GM19455 (cell line): Measurements from ENCODE around the gene CLEC18B.
"Not testable (repeated sequence)": the region's sequence is repeated elsewhere in the genome, so short reads cannot be mapped to it uniquely, and the experiment has no call there.

Source experiments
- ATAC-seq: cut with Tn5 transposase; IDR thresholded peaks from one replicate; pipeline ENCODE4 v1.9.1; 2021; ENCODE audit not compliant: unreplicated experiment

CLEC18B gene

DNA sequence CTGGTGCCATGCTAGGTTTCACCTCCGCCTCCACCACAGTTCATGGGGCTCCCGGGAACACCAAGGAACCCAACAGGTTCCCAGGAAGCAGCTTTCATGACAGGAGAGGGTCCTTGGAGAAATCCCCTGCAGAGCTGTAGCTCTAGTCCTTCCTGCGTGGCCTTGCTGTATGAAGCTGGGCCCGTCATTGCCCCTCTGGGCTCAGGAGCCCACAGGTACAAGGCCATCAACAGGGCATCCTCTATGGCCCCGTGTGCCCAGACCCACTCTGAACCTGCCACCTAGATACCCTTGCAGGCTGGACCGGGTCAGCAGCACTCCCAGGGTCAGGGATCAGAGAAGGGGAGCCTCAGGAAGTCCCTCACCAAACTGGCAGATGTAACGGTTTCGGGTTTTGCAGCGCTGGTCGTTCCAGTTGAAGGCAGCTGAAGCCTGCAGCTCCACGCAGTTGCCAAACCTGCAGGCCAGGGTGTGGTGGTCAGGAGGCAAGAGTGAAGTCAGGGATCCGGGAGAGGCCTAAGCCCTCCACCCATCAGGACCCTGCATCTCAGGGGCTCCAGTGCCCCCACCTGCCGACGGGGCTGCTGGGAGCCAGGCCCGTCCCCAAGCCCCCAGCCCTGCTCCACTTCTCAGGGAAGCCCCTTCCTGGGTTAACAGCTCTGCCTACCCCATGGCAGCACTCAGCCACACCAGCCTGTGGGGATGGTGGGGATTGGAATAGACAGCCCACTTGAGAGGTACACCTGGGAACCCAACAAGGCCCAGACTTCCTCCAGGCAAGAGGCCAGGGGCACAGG, 11.9 kb downstream of the CLEC18B start:
- not testable (repeated sequence) for ATAC-seq

DNA sequence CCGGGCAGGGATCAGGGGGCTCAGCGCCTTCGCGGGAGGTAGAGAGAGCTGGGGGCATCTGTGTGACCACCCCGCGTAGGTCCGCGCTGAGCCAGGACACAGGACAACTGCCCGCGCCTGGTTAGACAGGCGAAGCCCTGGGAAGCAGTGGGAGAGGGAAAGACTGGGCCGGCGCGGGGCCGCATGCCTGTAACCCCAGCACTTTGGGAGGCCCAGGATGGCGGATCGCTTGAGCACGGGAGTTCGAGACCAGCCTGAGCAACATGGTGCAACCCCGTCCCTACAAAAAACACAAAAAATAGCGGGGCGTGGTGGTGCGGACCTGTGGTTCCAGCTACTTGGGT, 13.9 kb downstream of the CLEC18B start:
- ATAC-seq = not testable (repeated sequence)

DNA sequence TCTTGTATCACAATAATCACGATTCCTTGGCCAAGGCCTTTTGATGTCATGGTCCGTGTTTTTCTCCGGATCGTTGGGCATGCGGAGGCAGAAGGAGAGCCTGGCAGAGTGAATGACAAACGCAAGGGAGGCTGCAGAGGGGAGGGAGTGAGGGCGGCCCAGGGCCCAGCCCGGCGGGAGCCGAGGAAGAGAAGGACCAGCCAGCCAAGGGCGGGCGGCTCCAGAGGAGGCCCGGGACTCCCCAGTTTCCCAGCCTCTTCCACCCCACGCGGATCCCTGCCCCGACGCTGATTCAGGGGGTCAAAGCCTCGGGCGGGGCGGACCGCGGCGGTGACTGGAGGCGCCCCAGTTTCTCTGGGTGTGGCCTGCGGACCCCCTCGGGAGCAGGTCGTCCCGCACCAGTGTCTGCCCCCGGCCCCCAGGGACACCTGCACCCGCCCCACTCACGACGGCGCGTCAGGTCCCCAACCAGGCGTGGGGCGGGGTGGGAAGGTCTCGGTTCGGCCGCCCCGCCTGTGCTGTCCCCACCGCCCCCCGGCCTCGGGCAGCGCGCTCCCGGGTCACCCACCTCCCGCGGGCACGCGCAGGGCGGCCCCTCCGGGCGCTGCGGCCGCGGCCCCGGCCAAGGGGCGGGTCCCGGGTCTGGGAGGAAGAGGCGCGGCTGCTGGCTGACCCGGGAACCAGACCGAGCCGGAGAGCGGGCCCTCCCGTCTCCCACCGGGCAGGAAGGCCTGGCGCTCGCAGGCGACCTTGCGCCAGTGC, 14.5 kb downstream of the CLEC18B start:
- ATAC-seq = not testable (repeated sequence)

DNA sequence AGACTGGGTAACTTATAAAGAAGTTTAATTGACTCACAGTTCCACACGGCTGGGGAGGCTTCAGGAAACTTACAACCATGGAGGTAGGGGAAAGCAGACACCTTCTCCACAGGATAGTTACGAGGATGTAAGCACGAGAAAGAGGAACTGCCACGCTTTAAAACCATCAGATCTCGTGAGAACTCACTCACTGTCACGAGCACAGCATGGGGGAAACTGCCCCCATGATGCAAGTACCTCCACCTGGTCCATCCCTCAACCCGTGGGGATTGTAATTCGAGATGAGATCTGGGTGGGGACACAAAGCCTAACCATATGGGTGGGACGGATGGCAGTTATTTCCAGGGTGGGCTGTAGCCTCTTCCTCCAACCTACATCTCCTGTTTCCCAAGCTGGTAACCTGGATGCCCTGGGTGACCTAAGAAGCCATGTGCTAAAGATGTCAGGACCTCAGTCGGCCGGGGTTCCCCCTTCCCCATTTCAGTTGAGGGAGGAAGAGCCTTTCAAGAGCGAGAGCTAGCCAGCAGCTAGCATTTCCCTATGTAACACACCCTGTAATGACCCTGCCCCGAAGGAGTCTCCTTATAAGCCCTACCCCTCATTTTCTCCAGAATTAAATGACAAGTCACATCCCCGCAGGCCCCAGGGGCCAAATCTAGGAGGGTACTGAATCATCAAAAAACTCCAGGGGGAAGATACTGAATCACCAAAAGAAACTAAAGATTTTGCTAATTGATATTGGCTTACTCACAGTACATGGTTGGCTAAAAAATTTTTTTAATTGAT, 16.9 kb downstream of the CLEC18B start:
- not testable (repeated sequence) for ATAC-seq

DNA sequence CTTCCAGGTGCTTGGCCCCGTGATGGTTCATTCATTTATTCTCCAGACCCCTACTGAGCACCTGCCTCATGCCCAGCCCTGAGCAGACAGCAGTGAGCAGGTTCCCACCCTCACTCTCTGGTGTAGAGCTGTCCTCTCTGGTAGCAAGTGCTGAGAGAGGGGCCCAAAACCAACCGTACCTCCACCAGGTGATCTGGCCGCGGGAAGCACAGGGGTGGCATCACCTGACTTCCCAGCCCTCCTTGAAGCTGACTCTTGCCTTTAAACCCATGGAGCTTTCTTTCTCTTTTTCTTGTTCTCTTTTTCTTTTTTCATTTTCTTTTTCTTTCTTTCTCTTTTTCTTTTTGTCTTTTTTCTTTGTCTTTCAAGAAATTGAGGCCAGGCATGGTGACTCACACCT, 21.0 kb downstream of the CLEC18B start:
- ATAC-seq = not testable (repeated sequence)

DNA sequence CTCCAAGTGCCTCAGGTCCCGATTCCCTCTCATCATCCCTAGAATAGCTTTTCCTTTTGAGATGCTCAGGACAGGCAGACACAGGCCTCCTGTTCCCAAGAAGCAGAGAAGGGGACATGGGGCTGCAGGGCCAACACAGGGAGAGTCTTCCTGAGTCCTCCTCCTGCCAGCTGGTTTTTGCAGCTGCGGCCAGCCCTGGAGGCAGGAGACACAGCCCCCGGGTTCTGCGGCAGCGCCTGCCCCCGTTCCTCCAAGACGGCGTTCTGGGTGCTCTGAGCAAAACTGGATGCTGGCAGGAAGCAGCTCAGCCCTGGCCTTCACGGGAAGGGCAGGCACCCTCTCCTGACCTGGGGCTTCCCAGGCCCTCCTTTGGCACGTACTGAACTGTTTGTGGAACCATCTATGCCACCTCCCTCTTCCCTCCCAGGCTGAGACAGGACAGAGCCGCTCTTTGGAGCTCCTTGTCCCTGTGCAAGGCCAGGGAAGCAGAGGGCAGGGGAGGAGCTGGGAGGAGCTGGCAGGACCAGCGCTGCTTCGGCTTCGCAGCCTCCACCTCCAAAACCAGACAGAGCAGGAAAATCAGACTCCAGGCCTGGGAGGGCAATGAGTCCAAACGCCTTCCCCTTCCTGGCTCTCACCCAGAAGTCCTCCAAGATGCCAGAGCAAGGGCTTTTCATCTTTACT, 22.9 kb downstream of the CLEC18B start:
- ATAC-seq = not testable (repeated sequence)

DNA sequence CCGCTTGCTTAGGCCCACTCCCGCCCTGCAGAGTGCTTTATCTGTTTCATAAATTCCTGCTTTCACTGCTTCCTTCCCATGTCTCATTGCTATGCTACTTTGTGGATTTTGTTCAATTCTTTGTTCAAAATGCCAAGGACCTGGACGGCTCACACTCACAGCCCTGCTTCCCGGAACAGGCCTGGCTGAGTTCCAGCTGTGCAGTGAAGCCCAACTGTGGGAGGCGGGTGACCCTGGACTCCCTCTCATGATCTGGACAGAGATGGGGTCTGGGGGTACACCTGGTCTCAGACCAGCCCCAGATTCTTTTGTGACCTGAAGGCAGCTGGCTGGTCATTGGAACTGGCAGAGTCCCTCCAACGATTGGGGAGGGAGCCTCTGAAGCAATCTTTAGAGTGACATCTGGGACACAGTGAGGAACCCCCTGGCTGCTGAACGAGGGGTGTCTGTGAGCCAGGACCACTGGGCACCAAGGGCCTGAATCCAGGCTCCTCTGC, 24.7 kb downstream of the CLEC18B start:
- not testable (repeated sequence) for ATAC-seq

DNA sequence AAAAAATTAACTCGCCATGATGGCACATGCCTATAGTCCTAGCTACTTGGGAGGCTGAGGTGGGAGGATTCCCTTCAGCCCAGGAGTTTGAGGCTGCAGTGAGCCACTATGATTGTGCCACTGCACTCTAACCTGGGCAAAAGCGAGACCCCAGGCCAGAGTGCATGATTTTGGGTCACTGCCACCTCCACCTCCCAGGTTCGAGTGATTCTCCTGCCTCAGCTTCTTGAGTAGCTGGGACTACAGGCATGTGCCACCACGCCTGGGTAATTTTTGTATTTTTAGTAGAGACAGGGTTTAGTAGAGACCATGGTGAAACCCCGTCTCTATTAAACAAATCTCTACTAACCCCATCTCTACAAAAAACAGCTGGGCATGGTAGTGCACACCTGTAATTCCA, 26.7 kb downstream of the CLEC18B start:
- ATAC-seq = not testable (repeated sequence)

DNA sequence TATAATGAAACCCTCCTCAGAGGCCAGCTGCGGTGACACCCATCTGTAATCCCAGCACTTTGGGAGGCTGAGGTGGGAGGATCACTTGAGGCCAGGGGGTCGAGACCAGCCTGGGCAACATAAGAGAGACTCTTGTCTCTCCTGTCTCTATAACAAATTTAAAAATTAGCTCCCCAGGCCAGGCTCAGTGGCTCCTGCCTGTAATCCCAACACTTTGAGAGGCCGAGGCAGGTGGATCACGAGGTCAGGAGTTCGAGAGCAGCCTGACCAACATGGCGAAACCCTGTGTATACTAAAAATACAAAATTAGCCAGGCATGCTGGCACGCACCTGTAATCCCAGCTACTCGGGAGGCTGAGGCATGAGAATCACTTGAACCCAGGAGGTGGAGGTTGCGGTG, 27.1 kb downstream of the CLEC18B start:
- not testable (repeated sequence) for ATAC-seq

DNA sequence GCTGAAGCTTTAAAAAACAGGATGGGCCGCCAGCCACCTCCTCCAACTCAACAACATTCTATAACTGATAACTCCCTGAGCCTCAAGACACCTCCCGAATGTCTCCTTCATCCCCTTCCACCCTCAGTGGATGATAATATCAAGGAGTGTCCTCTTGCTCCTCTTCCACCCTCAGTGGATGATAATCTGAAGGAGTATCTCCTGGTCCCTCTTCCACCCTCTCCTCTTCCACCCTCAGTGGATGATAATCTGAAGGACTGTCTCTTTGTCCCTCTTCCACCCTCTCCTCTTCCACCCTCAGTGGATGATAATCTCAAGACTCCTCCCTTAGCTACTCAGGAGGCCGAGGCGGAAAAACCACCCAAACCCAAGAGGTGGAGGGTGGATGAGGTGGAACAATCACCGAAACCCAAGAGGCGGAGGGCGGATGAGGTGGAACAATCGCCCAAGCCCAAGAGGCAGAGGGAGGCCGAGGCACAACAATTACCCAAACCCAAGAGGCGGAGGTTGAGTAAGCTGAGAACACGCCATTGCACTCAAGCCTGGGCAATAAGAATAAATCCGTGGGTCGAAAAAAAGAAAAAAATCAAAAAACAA, 29.7 kb downstream of the CLEC18B start:
- not testable (repeated sequence) for ATAC-seq

DNA sequence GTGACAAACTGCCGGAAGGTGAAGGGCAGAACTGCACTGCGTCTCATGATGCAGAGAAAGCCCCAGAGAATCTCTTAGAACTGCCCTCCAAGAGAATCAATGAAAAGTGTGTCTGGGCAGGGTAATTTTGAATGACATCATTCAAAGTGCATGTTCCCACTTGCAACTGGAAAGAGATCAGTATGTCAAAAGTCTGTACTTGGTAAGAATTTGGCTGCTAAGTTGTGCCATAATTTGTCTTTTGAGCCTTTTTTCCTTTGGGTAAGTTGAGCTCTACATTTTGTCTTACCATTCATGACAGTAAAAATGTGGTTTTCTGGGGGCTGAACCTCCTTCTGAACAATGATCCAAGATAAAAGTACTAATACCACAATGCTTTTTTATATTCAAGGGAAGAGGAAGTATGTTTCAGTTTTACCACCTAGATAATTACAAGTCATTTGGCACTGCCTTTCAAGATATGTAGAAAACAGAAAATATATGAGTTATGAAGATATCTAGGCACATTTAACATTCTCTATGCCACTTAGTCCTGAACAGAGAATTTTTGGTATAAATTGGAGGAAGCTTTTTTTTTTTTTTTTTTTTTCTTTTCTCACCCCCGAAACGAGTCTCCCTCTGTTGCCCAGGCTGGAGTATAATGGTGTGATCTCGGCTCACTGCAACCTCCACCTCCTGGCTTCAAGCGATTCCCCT, 38.8 kb downstream of the CLEC18B start:
- ATAC-seq = not testable (repeated sequence)

DNA sequence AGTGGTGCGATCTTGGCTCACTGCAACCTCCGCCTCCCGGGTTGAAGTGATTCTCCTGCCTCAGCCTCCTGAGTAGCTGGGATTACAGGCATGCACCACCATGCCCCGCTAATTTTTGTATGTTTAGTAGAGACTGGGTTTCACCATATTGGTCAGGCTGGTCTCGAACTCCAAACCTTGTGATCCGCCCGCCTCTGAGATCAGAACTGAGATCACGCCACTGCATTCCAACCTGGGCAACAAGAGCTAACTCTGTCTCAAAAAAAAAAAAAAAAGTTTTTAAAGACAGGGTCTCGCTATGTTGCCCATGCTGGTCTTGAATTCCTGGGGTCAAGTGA, 47.5 kb downstream of the CLEC18B start:
- not testable (repeated sequence) for ATAC-seq

DNA sequence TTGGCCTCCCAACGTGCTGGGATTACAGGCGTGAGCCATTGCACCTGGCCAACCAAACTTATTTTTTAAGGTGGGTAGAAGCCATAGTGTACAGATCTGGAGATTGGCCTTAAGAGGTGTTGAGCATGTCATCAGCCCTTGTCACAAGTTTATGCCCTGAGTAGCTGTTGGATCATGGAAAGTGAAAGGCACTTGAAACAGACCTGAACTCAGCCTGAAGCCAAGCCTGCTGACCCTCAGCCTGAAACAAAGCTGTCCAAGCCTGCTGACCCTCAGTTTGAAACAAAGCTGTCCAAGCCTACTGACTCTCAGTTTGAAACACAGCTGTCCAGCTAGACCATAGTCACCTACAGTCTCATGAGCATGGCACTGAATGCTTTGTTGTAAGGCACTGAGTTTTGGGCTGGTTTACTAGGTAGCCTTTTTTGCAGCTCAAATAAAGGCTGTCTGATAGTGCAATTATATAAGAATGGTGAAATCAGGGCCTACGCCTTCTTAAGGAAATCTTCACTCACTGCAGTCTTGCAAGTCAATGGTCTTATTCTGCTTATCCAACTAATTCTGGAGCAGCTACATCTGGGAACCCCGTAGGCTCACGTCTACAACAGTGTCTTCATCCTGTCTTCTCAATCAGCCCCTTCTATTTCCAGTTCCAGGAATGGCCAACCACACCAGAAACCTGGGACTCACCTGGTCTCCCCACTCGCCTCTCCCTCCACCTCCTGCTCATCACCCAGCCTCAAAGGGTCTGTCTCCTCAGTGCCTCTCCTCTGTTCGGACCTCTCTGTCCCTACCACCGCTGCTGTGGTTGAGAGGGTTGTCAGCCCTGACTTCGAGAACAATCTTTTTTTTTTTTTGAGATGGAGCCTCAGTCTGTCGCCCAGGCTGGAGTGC, 48.1 kb downstream of the CLEC18B start:
- ATAC-seq = no peak

DNA sequence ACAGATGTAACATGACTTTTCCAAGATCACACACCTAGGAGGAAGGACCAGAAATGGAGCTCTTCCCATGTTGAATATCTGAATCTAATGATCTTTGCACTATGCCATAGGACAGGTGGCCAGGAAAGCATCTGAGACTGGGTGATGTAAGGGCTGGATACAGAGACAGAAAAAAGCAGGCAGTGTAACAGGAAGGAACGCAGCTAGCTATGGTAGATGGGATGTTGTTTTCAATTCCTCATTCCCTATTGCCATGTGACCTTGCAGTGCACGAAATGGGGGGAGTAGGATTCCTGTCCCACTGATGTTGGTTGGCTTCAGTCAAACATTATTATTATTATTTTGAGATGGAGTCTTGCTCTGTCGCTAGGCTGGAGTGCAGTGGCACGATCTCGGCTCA, 48.9 kb downstream of the CLEC18B start:
- ATAC-seq = no peak

DNA sequence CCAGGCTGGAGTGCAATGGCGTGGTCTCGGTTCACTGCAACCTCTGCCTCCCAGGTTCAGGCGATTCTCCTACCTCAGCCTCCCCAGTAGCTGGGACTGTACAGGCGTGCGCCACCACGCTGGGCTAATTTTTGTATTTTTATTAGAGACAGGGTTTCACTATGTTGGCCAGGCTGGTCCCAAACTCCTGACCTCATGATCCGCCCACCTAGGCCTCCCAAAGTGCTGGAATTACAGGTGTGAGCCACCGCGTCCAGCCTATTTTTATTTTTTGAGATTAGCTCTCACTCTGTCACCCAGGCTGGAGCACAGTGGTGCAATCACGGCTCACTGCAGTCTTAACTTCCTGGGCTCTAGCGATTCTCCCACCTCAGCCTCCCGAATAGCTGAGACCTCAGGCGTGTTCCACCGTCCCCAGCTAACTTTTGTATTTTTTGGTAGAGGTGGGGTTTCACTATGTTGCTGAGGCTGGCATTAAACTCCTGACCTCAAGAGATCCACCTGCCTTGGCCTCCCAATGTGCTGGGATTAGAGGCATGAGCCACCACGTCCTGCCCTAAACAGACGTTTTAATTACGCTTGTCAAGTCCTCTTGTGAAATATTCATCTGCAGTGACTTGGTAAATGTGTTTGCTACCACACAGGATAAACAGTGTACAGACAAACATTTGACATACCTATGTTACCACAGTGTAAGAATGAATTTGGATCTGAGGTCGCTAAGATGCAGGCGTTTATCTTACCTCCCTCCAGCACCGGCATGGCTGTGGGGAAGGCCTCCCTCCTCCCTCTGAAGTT, 50.7 kb downstream of the CLEC18B start:
- not testable (repeated sequence) for ATAC-seq

DNA sequence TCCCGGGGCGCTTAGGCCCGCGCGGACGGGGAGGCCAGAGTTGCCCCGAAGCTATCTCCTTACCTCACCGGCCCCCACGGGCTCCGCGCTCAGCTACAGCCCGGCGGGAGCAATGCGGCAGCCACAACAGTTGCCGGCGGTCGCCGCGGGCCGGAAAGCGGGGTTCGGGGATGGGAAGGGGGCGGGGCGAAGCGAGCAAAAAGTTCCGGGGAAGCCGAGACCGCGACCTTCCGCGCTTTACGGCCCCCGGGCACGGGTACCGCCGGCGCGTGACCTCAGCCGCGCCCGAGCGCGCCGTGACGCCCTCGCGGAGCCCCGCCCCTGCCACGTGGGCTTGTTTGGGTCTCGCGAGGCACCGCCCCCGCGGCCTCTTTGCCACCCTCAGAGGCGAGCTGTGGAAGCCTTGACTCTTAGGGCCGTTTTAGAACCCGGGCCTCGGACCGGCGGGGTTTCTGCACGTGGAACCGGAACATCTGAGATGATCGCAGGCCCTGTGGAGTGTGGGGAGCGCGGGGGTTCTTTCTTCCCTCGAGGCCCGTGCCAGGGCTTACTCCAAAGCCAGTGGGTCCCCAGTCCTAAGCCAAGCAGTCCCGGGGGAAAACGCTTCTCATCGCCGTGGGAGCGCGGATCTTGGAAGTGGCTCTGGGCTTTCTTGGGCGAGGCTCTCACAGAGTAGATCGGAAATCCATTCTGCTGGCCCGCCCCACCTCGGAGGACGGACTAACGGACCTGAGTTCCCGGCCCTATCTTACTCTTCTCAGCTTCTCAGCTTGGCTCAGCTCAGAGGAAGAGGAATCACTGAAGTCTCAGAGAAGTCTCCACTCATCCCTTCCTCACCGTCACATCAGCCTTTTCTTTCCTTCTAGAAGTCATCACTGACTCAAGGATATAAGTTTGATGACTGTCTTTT, 53.0 kb downstream of the CLEC18B start:
- peak; percentile 94 for ATAC-seq

DNA sequence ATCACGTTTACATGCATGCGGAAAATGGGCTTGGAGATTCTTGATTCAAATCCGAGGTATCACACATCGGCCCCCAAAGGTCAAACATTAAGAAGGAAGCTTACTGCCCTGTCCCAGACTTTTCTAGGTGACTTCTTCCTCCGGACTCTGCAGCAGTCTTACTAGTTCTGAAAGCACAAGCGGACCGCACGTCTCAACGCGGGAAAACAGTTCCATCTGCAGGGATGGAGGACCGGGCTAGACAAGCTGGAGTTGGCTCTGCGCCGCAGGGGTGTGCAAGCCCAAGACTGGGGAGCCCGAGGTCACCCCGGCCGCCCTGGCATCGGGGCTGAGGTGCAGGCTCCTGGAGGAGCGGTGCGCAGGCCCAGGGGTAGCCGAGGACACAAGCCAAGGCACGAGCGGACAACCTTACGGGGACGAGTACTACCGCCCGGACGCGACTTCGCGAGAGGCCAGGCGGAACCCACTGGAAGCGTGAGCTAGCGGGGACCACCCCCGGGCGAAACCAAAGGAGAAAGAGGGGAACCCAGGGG, 53.7 kb downstream of the CLEC18B start:
- ATAC-seq = peak; percentile 62
